CD4-positive, alpha-beta T cell (primary cell): ENCODE measurements around the gene TOX4. TPM values are rescaled to one million over a fixed set of nuclear protein-coding genes. Genes with fewer than 3 reads are reported as not detected.

ENCODE experiments used
- ATAC-seq: fragments of 200-7000 bp; cut with Tn5 transposase; one replicate; pipeline ENCODE4 v1.10.0; 2022; ENCODE audit warnings: mild to moderate bottlenecking; ENCODE audit not compliant: poor library complexity
- CTCF ChIA-PET: fragments of 350-600 bp; sonication (Branson Sonifier 250); formaldehyde crosslinking; loops from one replicate; lab custom pipeline; 2021; ENCODE audit warnings: antibody characterized with exemption, inconsistent platforms; lab: Charles Lee
- POLR2A ChIA-PET: fragments of 350-600 bp; sonication (Branson Sonifier 250); formaldehyde crosslinking; loops from one replicate; lab custom pipeline; 2021; ENCODE audit warnings: antibody characterized with exemption, inconsistent platforms; lab: Charles Lee
- DNase-seq, 14 experiments: peaks; one replicate each; pipeline ENCODE4 v3.0.0-alpha.2; 2013 to 2020; ENCODE audit warnings: mixed read lengths in 2 of 14
- H3K27ac ChIP-seq, 2 donors: one replicate each; pipeline versions ENCODE4 v1.5.1 to v1.7.0; 2013; ENCODE audit warnings: low read length in 2 of 2, low read depth in 1 of 2, mild to moderate bottlenecking in 1 of 2
- H3K27me3 ChIP-seq, 2 experiments: 1 replicate in 1 of 2; 2 replicates in 1 of 2; pipeline versions ENCODE4 v1.6.1 to v1.7.0; 2013; ENCODE audit warnings: low read length in 2 of 2, control low read depth in 1 of 2, mild to moderate bottlenecking in 1 of 2, moderate library complexity in 1 of 2; ENCODE audit not compliant: insufficient read depth in 2 of 2, control insufficient read depth in 1 of 2
- H3K36me3 ChIP-seq: one replicate; pipeline ENCODE4 v1.6.1; 2013; ENCODE audit warnings: low read length, control low read depth; ENCODE audit not compliant: insufficient read depth
- H3K4me1 ChIP-seq: one replicate; pipeline ENCODE4 v1.6.1; 2013; ENCODE audit warnings: low read length, control low read depth; ENCODE audit not compliant: insufficient read depth
- H3K4me3 ChIP-seq: one replicate; pipeline ENCODE4 v1.5.1; 2013; ENCODE audit warnings: mild to moderate bottlenecking, low read length, moderate library complexity
- H3K9me3 ChIP-seq, 2 experiments: 1 replicate in 1 of 2; 2 replicates in 1 of 2; pipeline versions ENCODE4 v1.6.1 to v1.7.0; 2013; ENCODE audit warnings: low read length in 2 of 2, mild to moderate bottlenecking in 2 of 2, control low read depth in 1 of 2, moderate library complexity in 1 of 2; ENCODE audit not compliant: control insufficient read depth in 1 of 2, insufficient read depth in 1 of 2
- H3K27ac Mint-ChIP-seq: one replicate; pipeline ENCODE4 v1.8.0; 2020; ENCODE audit warnings: mixed read lengths
- H3K27me3 Mint-ChIP-seq: one replicate; pipeline ENCODE4 v1.8.0; 2021; ENCODE audit warnings: mixed read lengths
- H3K36me3 Mint-ChIP-seq: one replicate; pipeline ENCODE4 v1.8.0; 2021; ENCODE audit warnings: low read depth, mixed read lengths
- H3K4me1 Mint-ChIP-seq: one replicate; pipeline ENCODE4 v1.8.0; 2021; ENCODE audit warnings: low read depth, mixed read lengths
- H3K4me3 Mint-ChIP-seq: one replicate; pipeline ENCODE4 v1.8.0; 2020; ENCODE audit warnings: mild to moderate bottlenecking, mixed read lengths
- H3K9me3 Mint-ChIP-seq: one replicate; pipeline ENCODE4 v1.8.0; 2020; ENCODE audit warnings: mixed read lengths
- intact Hi-C, 2 experiments: fragments of 100-400 bp; cut with DNase I in 1 of 2; cut with micrococcal nuclease in 1 of 2; formaldehyde crosslinking; loops; one replicate each; pipeline versions ENCODE4 v1.15.1 to v1.9.0; 2023 to 2025; cut with DNase I, micrococcal nuclease
- total RNA-seq, 174 experiments: library from RNA in 2 of 174; stranded (reverse) in 2 of 174; gene quantifications; one replicate each; pipeline ENCODE4 v1.2.3 and lab custom pipeline; 2021 to 2026
- TF ChIP-seq, protein P1 (sequence below): fragments of 200-600 bp; IDR thresholded peaks from one replicate; pipeline ENCODE4 v1.8.0; 2022; ENCODE audit warnings: antibody characterized with exemption, mild to moderate bottlenecking

Gene TOX4
- total RNA-seq, 2 experiments from 2014 or later, result 70.9 to 77.4 TPM

DNA sequence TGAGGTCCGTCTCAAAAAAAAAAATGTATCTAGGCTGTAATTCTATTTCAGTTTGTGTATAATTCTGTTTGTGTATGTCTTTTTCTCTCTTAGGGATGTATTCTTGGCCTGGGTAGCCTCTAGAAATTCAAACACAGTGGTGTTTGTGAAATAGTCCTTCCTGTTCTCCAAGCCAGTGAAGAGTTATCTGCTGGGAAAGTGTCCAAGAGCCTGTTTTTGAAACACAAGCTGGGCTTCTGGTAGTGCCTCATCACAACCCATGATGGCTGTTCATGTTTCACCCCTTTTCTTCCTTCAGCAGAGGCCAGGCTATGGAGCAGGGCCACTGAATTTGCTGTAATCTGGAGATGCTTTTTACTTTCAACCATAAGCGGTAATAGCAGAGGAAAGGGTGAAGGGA, 19.5 kb downstream of the TOX4 start:
- intact Hi-C loops, result no loop called here
- ATAC-seq, result no peak
- no peak for DNase-seq
- Mint-ChIP-seq H3K36me3 (peaks cover 86% of the 10 kb centered on the region), H3K27me3 (no peaks in the 10 kb centered on the region), H3K4me3 (no peak overlapping the region), H3K4me1 (peaks cover 30% of the 10 kb centered on the region), H3K27ac (no peak overlapping the region), H3K9me3 (no peaks in the 10 kb centered on the region)
- Histone ChIP-seq H3K27me3 (no peaks in the 10 kb centered on the region), H3K9me3 (no peaks in the 10 kb centered on the region), H3K36me3 (peaks cover 83% of the 10 kb centered on the region), H3K27ac (no peak overlapping the region), H3K4me1 (peaks cover 7% of the 10 kb centered on the region), H3K4me3 (no peak overlapping the region)
- TF ChIP-seq, protein P1, sequence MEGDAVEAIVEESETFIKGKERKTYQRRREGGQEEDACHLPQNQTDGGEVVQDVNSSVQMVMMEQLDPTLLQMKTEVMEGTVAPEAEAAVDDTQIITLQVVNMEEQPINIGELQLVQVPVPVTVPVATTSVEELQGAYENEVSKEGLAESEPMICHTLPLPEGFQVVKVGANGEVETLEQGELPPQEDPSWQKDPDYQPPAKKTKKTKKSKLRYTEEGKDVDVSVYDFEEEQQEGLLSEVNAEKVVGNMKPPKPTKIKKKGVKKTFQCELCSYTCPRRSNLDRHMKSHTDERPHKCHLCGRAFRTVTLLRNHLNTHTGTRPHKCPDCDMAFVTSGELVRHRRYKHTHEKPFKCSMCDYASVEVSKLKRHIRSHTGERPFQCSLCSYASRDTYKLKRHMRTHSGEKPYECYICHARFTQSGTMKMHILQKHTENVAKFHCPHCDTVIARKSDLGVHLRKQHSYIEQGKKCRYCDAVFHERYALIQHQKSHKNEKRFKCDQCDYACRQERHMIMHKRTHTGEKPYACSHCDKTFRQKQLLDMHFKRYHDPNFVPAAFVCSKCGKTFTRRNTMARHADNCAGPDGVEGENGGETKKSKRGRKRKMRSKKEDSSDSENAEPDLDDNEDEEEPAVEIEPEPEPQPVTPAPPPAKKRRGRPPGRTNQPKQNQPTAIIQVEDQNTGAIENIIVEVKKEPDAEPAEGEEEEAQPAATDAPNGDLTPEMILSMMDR, result no peak
- POLR2A ChIA-PET, result no interaction called here
- CTCF ChIA-PET, result interaction anchor here (3.6 kb wide), 1 partner anchor 19 kb away, joined by 26 read pairs; the partner anchor contains the start of genes RAB2B and TOX4

DNA sequence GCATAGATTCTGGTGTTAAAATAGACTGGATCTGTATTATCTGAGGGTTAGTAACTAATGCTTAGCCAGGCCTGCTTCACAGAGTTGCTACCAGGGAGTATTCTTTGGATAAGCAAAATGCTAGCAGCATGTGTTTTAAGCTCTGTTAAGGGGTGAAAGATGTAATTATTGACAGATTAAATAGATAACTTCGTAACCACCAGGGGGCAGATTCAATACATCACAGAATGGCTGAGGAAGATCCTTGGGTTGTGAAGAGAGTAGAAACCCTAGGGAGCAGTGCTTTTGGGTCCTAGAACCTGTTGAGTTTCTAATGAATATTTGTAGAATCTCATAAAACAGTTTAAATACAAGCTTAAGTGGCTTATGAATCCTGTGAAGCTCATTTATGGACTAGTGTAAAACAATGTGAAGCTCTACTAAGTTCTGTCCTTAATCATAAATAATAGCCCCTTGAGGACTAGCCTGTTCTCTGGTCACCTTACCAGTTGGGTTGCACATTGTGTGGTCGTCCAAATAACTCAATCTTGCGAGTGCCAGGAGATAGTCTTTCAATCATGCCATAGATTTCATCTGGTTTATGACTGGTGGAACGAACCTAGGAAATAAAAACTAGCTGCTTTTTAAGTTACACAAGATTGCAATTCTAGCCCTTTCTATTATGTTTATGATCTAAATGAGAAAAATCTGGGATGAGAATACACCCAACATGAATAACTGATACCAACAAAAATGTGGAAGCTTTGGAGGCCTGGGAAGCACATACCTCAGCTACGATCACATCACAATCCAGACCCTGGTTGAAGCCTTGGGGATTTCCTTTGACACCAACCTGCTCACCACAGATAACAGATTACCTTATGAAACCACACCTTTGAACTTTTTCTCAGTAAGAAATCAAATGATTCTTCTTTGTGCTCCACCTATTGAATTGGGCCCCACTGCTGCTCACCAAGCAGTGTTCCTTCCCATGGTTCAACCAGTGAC, 21.8 kb downstream of the TOX4 start:
- POLR2A ChIA-PET, result interaction anchor here (0.9 to 2.5 kb wide), 8 partner anchors 9 to 62 kb away, joined by 3 to 24 read pairs (median 7); partner anchors contain the start of genes CHD8, METTL3, RAB2B and SALL2
- Histone ChIP-seq H3K27ac (peak overlapping the region in 1 of 2 donors; percentile 4), H3K9me3 (no peaks in the 10 kb centered on the region), H3K36me3 (peaks cover 86% of the 10 kb centered on the region), H3K4me1 (peaks cover 7% of the 10 kb centered on the region), H3K27me3 (no peaks in the 10 kb centered on the region), H3K4me3 (no peak overlapping the region)
- H3K4me3 Mint-ChIP-seq, result no peak overlapping the region
- intact Hi-C loops, result loop anchor here (1.0 kb wide), 1 partner anchor 58 kb away; no protein-coding TSS in a partner anchor
- DNase-seq, result peak in 5 of 14 experiments; percentile 14 to 81 (median 65)
- peak overlapping the region; percentile 73 for H3K27ac Mint-ChIP-seq
- ATAC-seq, result peak; percentile 77
- no peaks in the 10 kb centered on the region for H3K9me3 Mint-ChIP-seq
- peaks cover 91% of the 10 kb centered on the region for H3K36me3 Mint-ChIP-seq
- H3K4me1 Mint-ChIP-seq, result peaks cover 30% of the 10 kb centered on the region
- CTCF ChIA-PET, result interaction anchor here (0.6 to 3.6 kb wide), 22 partner anchors 9 to 1471 kb away, joined by 3 to 31 read pairs (median 4); partner anchors contain the start of genes CHD8, METTL3, RAB2B and SALL2
- TF ChIP-seq, protein P1, result peak; percentile 69
- H3K27me3 Mint-ChIP-seq, result no peaks in the 10 kb centered on the region

DNA sequence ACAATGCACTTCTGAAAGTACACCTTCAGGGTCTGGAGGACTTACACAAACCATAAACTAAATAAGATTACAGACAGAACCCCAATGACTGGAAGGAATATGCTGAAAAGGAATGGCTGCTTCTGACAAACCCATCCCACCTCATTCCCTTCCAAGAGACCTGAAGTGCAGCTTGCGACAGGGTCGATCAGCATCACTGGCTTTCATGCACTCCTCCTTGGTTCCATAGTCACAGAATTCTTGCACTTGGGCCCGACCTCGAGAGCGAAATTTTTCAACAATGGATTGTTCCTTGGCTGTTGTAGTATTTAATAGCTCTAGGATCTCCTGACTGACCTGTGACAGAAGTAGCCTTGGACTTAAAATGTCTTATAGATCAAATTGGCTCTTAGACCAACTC, 24.6 kb downstream of the TOX4 start:
- H3K27me3 Mint-ChIP-seq, result no peaks in the 10 kb centered on the region
- no peaks in the 10 kb centered on the region for H3K9me3 Mint-ChIP-seq
- DNase-seq, result no peak
- Histone ChIP-seq H3K4me3 (no peak overlapping the region), H3K36me3 (peaks cover 69% of the 10 kb centered on the region), H3K4me1 (peaks cover 11% of the 10 kb centered on the region), H3K27ac (no peak overlapping the region), H3K9me3 (no peaks in the 10 kb centered on the region), H3K27me3 (no peaks in the 10 kb centered on the region)
- H3K4me3 Mint-ChIP-seq, result no peak overlapping the region
- no peak for ATAC-seq
- no peak overlapping the region for H3K27ac Mint-ChIP-seq
- POLR2A ChIA-PET, result interaction anchor here (0.7 to 2.3 kb wide), 3 partner anchors 9 to 45 kb away, joined by 3 to 12 read pairs (median 6); partner anchors contain the start of genes CHD8 and METTL3
- peaks cover 81% of the 10 kb centered on the region for H3K36me3 Mint-ChIP-seq
- H3K4me1 Mint-ChIP-seq, result peaks cover 40% of the 10 kb centered on the region
- intact Hi-C loops, result no loop called here
- TF ChIP-seq, protein P1, result no peak
- CTCF ChIA-PET, result interaction anchor here (0.7 to 1.3 kb wide), 2 partner anchors 46 to 1485 kb away, joined by 3 to 4 read pairs; partner anchors contain the start of gene CHD8
